ENCODE results near the gene ATP6V0D1. TPM values are rescaled to one million over a fixed set of nuclear protein-coding genes. Genes with fewer than 3 reads are reported as not detected.

The ATP6V0D1 gene
- total and polyA plus RNA-seq, 2 of the 4 experiments (the other 2 are of a cell fraction): 112 to 124 TPM

- Histone ChIP-seq H3K23ac (ENCODE audit: low read depth, low read length) (no peak overlapping the region), H3K27me3 (ENCODE audit: control insufficient read depth, insufficient read depth, low read length) (no peaks in the 10 kb centered on the region), H3K9me3 (ENCODE audit: control insufficient read depth, insufficient read depth, low read length) (no peaks in the 10 kb centered on the region), H2BK15ac (ENCODE audit: low read depth, low read length) (no peak overlapping the region), H3K18ac (ENCODE audit: low read depth, low read length) (no peak overlapping the region), H3K14ac (replicated peaks; ENCODE audit: low read depth, low read length) (no peak overlapping the region), H3K9ac (ENCODE audit: low read depth, low read length) (no peak overlapping the region), H3K56ac (ENCODE audit: extremely low read depth, insufficient read depth, low read length) (no peak overlapping the region), H2BK120ac (ENCODE audit: low read depth, low read length) (no peak overlapping the region), H3K4me1 (ENCODE audit: control insufficient read depth, insufficient read depth, low read length) (peaks cover 29% of the 10 kb centered on the region), H3K4ac (ENCODE audit: low read depth, low read length) (no peak overlapping the region), H3K79me1 (ENCODE audit: low read depth in 1 of 2, low read length in 2 of 2) (peaks cover 0 to 49% of the 10 kb centered on the region in 2 experiments; a peak in 2 of 4 replicates), H3K4me3 (ENCODE audit: insufficient read depth, low read depth, low read length) (no peak overlapping the region), H4K20me1 (ENCODE audit: insufficient read depth, low read length) (peaks cover 45% of the 10 kb centered on the region), H4K91ac (ENCODE audit: insufficient read depth, low read depth, low read length) (no peak overlapping the region), H2BK5ac (ENCODE audit: low read depth, low read length, poor library complexity, severe bottlenecking) (no peak overlapping the region), H3K36me3 (ENCODE audit: control insufficient read depth, insufficient read depth, low read length) (peaks cover 34% of the 10 kb centered on the region), H2AK5ac (ENCODE audit: low read depth, low read length) (no peak overlapping the region), H3K4me2 (ENCODE audit: low read depth, low read length) (no peak overlapping the region), H2BK20ac (ENCODE audit: low read depth, low read length) (no peak overlapping the region), H2AK9ac (replicated peaks; ENCODE audit: low read depth, low read length, poor library complexity) (no peak overlapping the region), H4K5ac (ENCODE audit: low read depth, low read length) (no peak overlapping the region), H3K9me1 (ENCODE audit: insufficient read depth, low read length) (peaks cover 5% of the 10 kb centered on the region; the same call in 1 of the 2 replicates), H4K8ac (ENCODE audit: low read depth in 2 of 2, low read length in 2 of 2) (no peak overlapping the region), H3K27ac (ENCODE audit: insufficient read depth, low read length) (no peak overlapping the region), H2AFZ (replicated peaks; ENCODE audit: low read length, poor library complexity) (peak overlapping the region; percentile 49)
- in situ Hi-C loops (cut with MboI; ENCODE audit: low sequenced_read_pairs) (no loop called here), intact Hi-C loops (cut with micrococcal nuclease) (no loop called here), dilution Hi-C loops (cut with HindIII; ENCODE audit: low sequenced_read_pairs, unreplicated experiment) (no loop called here)
- TF ChIP-seq CHD1 (IDR thresholded peaks at IDR 0.05; ENCODE audit: low read depth, low read length) (no peak), BHLHE40 (IDR thresholded peaks at IDR 0.05; ENCODE audit: low read depth, low read length) (peak; percentile 54; the same call in 1 of the 2 replicates)
- DNase-seq: peak; percentile 19
- 14% methylated on average over 2 of the region's 5 CpGs; no CpG with 5 or more reads in 1 of the 2 experiments for WGBS, 2 experiments (ENCODE audit: extremely low coverage in 2 of 2, insufficient read length in 1 of 2)
- no TSS peak for BruUV-seq (replicated peaks)
- CTCF ChIA-PET: no interaction called here
- ATAC-seq (ENCODE audit: low read depth): peak; percentile 38
- POLR2A ChIA-PET (ENCODE audit: unreplicated experiment): no interaction called here
These were observed 39.0 kb downstream of the ATP6V0D1 start for GRCh38 chr16:67441907-67442306.
